ENCODE data around the gene MRPL55. TPM values are rescaled to one million over a fixed set of nuclear protein-coding genes. Genes with fewer than 3 reads are reported as not detected.

The MRPL55 gene
- polyA plus RNA-seq, 1 donor (not counting 4 experiments of a cell fraction or from before 2014, with no cell fraction given): 28.4 TPM

GRCh38 chr1:228120857-228121489 lies 11.9 kb upstream of the MRPL55 start:
- peak overlapping the region; percentile 77 for H3K27ac ChIP-seq (ENCODE audit: control insufficient read depth, insufficient read depth, low read length)
- H3K9me1 ChIP-seq (ENCODE audit: control insufficient read depth, extremely low read depth, insufficient read depth, low read length): no peaks in the 10 kb centered on the region
- H3K9ac ChIP-seq (ENCODE audit: control insufficient read depth, extremely low read depth, insufficient read depth, low read length): peak overlapping the region; percentile 67
- peak overlapping the region; percentile 61 for H2AFZ ChIP-seq (ENCODE audit: control insufficient read depth, low read length)
- peaks cover 22% of the 10 kb centered on the region for H3K4me1 ChIP-seq (ENCODE audit: control insufficient read depth, extremely low read depth, insufficient read depth, low read length)
- H3K4me3 ChIP-seq (ENCODE audit: control insufficient read depth in 2 of 3, extremely low read depth in 1 of 3, insufficient read depth in 2 of 3, low read depth in 1 of 3, low read length in 3 of 3): peak overlapping the region; percentile 36 to 57 (median 41)
- DNase-seq (ENCODE audit: low read depth, low spot score) (no peak), FAIRE-seq (peak; percentile 81)
- dilution Hi-C loops (cut with MboI; ENCODE audit: extremely low pct_ligation_motif_present, low sequenced_read_pairs): no loop called here
- TF ChIP-seq EZH2 (IDR thresholded peaks at IDR 0.05; ENCODE audit: low read length) (no peak), CTCF (optimal IDR thresholded peaks at IDR 0.05 in 1 of 3, IDR thresholded peaks at IDR 0.05 in 1 of 3, conservative IDR thresholded peaks at IDR 0.05 in 1 of 3; ENCODE audit: extremely low read depth in 1 of 3, insufficient read depth in 2 of 3, low read length in 3 of 3) (peak in 2 of 3 experiments; percentile 5 to 11)
- no peaks in the 10 kb centered on the region for H4K20me1 ChIP-seq (ENCODE audit: control insufficient read depth, extremely low read depth, insufficient read depth, low read length)
- no peaks in the 10 kb centered on the region for H3K36me3 ChIP-seq (ENCODE audit: control insufficient read depth in 2 of 2, extremely low read depth in 1 of 2, insufficient read depth in 2 of 2, low read length in 2 of 2)
- peak overlapping the region; percentile 90 for H3K4me2 ChIP-seq (ENCODE audit: control insufficient read depth, extremely low read depth, insufficient read depth, low read depth, low read length)
- no peaks in the 10 kb centered on the region for H3K27me3 ChIP-seq (ENCODE audit: control insufficient read depth, extremely low read depth, insufficient read depth, low read length)
- H3K9me3 ChIP-seq (ENCODE audit: control insufficient read depth, low read depth, low read length): no peaks in the 10 kb centered on the region
- H3K79me2 ChIP-seq (ENCODE audit: control insufficient read depth, insufficient read depth, low read length): peaks cover 13% of the 10 kb centered on the region

DNA sequence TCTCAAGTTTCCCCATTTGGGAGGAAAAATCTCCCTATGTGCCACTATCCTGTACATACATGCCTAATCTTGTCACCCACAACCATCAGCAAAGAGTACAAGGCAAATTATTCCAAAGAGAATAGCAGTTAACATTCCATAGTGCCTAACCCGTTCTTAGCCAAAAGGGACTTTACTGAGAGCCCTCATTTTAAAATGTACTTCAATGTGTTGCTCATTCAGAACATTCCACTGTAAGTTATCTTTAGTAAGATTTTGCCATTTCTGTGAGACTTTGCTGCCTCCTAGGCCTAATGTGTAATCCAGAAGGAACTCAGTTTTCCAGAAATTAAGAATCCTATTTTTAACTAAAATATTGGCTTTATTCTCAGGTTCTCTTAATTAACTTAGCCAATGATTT lies 11.3 kb upstream of the MRPL55 start:
- Histone ChIP-seq H4K20me1 (ENCODE audit: control insufficient read depth, extremely low read depth, insufficient read depth, low read length) (no peaks in the 10 kb centered on the region), H3K36me3 (ENCODE audit: control insufficient read depth in 2 of 2, extremely low read depth in 1 of 2, insufficient read depth in 2 of 2, low read length in 2 of 2) (no peaks in the 10 kb centered on the region), H3K9me1 (ENCODE audit: control insufficient read depth, extremely low read depth, insufficient read depth, low read length) (no peaks in the 10 kb centered on the region), H3K79me2 (ENCODE audit: control insufficient read depth, insufficient read depth, low read length) (peaks cover 13% of the 10 kb centered on the region), H3K4me3 (ENCODE audit: control insufficient read depth in 2 of 3, extremely low read depth in 1 of 3, insufficient read depth in 2 of 3, low read depth in 1 of 3, low read length in 3 of 3) (peak overlapping the region; percentile 36 to 61 (median 57)), H3K9ac (ENCODE audit: control insufficient read depth, extremely low read depth, insufficient read depth, low read length) (peak overlapping the region; percentile 67), H3K4me1 (ENCODE audit: control insufficient read depth, extremely low read depth, insufficient read depth, low read length) (peaks cover 22% of the 10 kb centered on the region), H3K27me3 (ENCODE audit: control insufficient read depth, extremely low read depth, insufficient read depth, low read length) (no peaks in the 10 kb centered on the region), H2AFZ (ENCODE audit: control insufficient read depth, low read length) (peak overlapping the region; percentile 79), H3K9me3 (ENCODE audit: control insufficient read depth, low read depth, low read length) (no peaks in the 10 kb centered on the region), H3K27ac (ENCODE audit: control insufficient read depth, insufficient read depth, low read length) (peak overlapping the region; percentile 77), H3K4me2 (ENCODE audit: control insufficient read depth, extremely low read depth, insufficient read depth, low read depth, low read length) (peak overlapping the region; percentile 90)
- peak; percentile 83 for FAIRE-seq
- TF ChIP-seq EZH2 (IDR thresholded peaks at IDR 0.05; ENCODE audit: low read length): no peak
- TF ChIP-seq CTCF (optimal IDR thresholded peaks at IDR 0.05 in 1 of 3, IDR thresholded peaks at IDR 0.05 in 1 of 3, conservative IDR thresholded peaks at IDR 0.05 in 1 of 3; ENCODE audit: extremely low read depth in 1 of 3, insufficient read depth in 2 of 3, low read length in 3 of 3): no peak
- dilution Hi-C loops (cut with MboI; ENCODE audit: extremely low pct_ligation_motif_present, low sequenced_read_pairs): no loop called here
- no peak for DNase-seq (ENCODE audit: low read depth, low spot score)

Measured in keratinocyte (primary cell).